ENCODE measurements around the gene ABI1. TPM values are rescaled to one million over a fixed set of nuclear protein-coding genes. Genes with fewer than 3 reads are reported as not detected.
A peak's percentile ranks its signal among the peaks of the same experiment; 100 is the strongest.

The ABI1 gene
- total RNA-seq, 2 experiments from 2014 or later = 54.5 to 54.6 TPM

DNA sequence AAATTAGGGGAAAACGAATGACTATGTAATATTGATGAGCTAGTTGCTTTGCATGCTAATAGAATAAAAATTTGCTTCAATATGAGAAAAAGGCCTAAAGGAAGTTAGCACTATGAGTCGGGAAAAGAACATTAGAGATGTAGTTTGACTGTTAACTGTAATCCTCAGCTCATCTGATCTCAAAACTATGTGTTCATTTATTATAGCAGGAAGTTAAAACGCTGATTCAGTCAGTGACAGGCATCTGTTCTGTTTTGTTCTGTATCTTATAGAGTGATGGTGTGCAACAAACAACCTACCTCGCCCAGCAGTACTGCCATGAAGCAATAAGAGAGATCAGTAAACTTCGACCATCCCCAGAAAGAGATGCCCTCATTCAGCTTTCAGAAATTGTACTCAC lies 114.7 kb downstream of the ABI1 start:
- DNase-seq (no peak), ATAC-seq (ENCODE audit: low read depth) (no peak)
- Mint-ChIP-seq H3K27me3 (no peaks in the 10 kb centered on the region), H3K4me1 (peaks cover 6% of the 10 kb centered on the region), H3K36me3 (peaks cover 29% of the 10 kb centered on the region), H3K4me3 (no peak overlapping the region), H3K27ac (no peak overlapping the region), H3K9me3 (no peaks in the 10 kb centered on the region)
- POLR2A ChIA-PET = interaction anchor here (1.6 kb wide), 1 partner anchor 115 kb away, joined by 3 read pairs; the partner anchor contains the start of gene ABI1

DNA sequence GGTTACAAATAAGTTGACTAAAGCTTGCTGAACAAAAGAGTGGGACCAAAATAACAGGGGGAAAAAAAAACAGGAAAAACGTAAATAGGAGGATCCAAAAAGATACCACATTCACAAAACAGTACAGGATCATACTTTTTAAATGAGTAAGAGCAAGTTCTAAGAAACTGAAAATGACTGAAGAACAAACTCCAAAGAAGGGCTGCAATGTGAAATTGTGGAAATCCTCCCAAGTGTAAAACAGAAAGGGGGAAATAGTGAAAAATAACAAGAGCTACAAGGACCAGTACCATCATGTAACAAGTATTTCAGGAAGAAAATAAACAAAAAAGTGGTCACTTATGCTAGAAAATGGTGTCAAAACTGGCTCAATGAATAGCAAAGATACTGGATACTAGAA lies 116.9 kb downstream of the ABI1 start:
- Mint-ChIP-seq H3K27ac (no peak overlapping the region), H3K9me3 (no peaks in the 10 kb centered on the region), H3K4me1 (peaks cover 13% of the 10 kb centered on the region), H3K27me3 (no peaks in the 10 kb centered on the region), H3K36me3 (peaks cover 41% of the 10 kb centered on the region), H3K4me3 (no peak overlapping the region)
- no peak for ATAC-seq (ENCODE audit: low read depth)
- DNase-seq = no peak
- POLR2A ChIA-PET = no interaction called here

DNA sequence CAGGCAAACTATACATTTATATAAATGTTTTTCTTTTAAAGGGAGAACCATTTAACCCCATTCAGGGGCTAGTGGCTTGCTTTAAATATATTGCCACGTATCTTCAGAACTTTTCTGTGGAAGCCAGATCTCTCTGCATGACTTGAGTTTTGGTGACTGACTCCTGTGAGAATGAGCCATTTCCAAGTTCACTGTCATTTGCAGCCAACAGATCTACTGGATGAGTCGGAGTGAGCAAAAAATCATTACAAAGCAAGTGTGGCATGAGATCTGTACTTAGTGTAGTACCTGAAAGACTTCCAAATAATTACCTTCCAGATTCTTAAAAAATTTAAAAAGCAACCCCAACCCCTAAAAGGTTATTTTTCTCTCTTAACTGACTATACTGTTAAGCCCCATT lies 117.7 kb downstream of the ABI1 start:
- no peak for ATAC-seq (ENCODE audit: low read depth)
- POLR2A ChIA-PET = no interaction called here
- Mint-ChIP-seq H3K4me1 (peaks cover 15% of the 10 kb centered on the region), H3K27ac (no peak overlapping the region), H3K4me3 (no peak overlapping the region), H3K9me3 (no peaks in the 10 kb centered on the region), H3K36me3 (peaks cover 42% of the 10 kb centered on the region), H3K27me3 (no peaks in the 10 kb centered on the region)
- DNase-seq = no peak

DNA sequence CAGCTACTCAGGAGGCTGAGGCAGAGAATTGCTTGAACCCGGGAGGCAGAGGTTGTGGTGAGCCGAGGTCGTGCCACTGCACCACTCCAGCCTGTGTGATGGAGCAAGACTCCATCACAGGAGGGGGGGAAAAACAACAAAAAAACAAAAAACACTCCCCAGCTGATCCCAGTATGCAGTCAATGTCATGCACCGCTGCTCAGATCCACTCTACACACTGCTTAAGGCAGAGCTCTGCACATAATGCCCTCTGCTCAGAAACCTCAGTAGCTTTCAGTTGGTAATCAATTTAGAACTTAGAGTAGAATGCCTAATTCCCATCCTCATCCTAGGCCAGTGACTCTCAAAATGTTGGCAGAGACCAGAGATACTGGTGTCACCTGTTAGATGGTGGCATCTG lies 119.4 kb downstream of the ABI1 start:
- POLR2A ChIA-PET = no interaction called here
- peaks cover 42% of the 10 kb centered on the region for H3K36me3 Mint-ChIP-seq

DNA sequence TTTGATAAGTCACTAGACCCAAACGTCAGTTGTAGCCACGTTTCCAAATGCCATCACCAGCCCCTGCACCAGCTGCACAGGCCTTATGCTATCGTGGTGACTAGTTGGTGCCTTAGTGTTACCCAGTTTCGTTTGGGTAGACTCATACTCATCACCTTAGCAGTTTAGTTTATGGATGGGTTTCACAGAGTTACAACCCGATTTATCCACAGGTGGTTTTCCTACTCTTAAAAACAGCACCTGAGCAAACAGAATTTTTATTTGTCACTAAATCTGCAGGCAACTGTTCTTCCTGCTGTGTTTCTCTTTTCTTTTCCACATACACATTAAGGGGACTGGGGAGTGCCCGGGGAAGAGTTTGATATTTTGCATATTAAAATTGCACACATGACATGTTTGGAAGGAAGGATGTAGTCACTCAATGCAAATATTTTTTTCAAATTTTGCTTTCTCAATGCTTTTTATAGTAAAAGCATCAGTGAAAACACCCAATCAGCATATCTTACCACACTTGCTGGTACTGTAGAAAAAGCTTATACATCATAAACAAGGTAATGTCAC lies 121.6 kb downstream of the ABI1 start:
- no peak for ATAC-seq (ENCODE audit: low read depth)
- peaks cover 12% of the 10 kb centered on the region for H3K4me1 Mint-ChIP-seq
- H3K9me3 Mint-ChIP-seq = no peaks in the 10 kb centered on the region
- no peaks in the 10 kb centered on the region for H3K27me3 Mint-ChIP-seq
- DNase-seq = no peak
- H3K36me3 Mint-ChIP-seq = peaks cover 37% of the 10 kb centered on the region
- H3K27ac Mint-ChIP-seq = no peak overlapping the region
- no peak overlapping the region for H3K4me3 Mint-ChIP-seq
- POLR2A ChIA-PET = no interaction called here

More for the DNA sequence above, 119.4 kb downstream of the ABI1 start:
- Mint-ChIP-seq H3K9me3 (no peaks in the 10 kb centered on the region), H3K4me3 (no peak overlapping the region), H3K27me3 (no peaks in the 10 kb centered on the region), H3K27ac (no peak overlapping the region), H3K4me1 (peaks cover 15% of the 10 kb centered on the region)
- DNase-seq = no peak
- ATAC-seq (ENCODE audit: low read depth) = no peak

DNA sequence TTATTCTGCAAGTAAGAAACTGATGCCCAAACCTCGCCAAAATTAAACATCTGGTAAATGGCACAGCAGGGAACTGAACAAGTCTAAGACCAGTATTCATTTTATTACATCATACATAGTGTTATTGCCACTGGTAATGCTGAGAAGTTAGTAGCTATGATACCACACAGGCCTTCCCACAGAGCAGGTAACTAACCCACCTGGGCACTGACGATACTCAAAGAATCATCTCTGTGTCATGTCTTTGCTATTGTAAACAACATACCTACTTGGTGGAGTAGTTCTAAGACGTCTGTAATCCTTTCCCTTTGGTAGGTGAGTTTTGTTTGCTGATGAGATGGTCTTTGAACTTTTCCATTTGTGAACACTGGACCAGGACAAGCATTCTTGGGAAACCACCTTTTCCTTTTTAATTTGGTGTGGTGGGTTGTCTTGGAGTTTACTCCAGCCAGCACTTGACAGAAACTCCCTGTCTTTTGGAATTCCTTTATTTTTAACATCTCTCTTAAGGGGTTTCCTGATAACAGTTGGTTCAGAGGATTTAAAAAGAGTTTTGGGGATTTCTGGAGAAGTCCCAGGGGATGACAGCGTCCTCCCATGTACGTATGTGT lies 122.4 kb downstream of the ABI1 start:
- ATAC-seq (ENCODE audit: low read depth) (no peak), DNase-seq (no peak)
- H3K4me3 Mint-ChIP-seq = no peak overlapping the region
- POLR2A ChIA-PET = no interaction called here
- no peaks in the 10 kb centered on the region for H3K9me3 Mint-ChIP-seq
- H3K27ac Mint-ChIP-seq = no peak overlapping the region
- H3K36me3 Mint-ChIP-seq = peaks cover 33% of the 10 kb centered on the region
- H3K27me3 Mint-ChIP-seq = no peaks in the 10 kb centered on the region
- H3K4me1 Mint-ChIP-seq = peaks cover 12% of the 10 kb centered on the region

DNA sequence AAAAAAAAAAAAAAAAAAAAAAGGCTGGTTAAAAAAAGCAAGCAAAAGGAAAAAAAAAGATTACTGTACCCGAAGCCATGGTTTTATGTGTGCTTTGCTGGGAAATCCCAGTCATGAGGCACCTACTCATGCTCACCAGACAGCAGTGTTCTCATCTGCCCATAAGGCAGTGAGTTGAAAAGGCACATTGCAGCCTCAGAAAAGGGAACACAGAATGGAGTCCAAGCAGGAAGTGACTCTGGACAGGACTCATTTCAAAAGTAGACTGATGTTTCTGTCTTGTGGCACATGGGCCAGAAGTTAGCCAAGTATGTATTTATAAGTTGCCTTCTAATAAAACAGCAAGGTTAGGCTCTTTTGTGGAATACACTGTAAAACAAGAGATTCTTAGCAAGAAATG lies 123.0 kb downstream of the ABI1 start:
- POLR2A ChIA-PET = interaction anchor here (0.7 kb wide), 1 partner anchor 94 kb away, joined by 3 read pairs; no protein-coding TSS in a partner anchor
- Mint-ChIP-seq H3K4me1 (peaks cover 12% of the 10 kb centered on the region), H3K27ac (peak overlapping the region; percentile 30), H3K36me3 (peaks cover 32% of the 10 kb centered on the region), H3K9me3 (no peaks in the 10 kb centered on the region), H3K4me3 (no peak overlapping the region), H3K27me3 (no peaks in the 10 kb centered on the region)
- DNase-seq = no peak
- peak; percentile 75 for ATAC-seq (ENCODE audit: low read depth)

DNA sequence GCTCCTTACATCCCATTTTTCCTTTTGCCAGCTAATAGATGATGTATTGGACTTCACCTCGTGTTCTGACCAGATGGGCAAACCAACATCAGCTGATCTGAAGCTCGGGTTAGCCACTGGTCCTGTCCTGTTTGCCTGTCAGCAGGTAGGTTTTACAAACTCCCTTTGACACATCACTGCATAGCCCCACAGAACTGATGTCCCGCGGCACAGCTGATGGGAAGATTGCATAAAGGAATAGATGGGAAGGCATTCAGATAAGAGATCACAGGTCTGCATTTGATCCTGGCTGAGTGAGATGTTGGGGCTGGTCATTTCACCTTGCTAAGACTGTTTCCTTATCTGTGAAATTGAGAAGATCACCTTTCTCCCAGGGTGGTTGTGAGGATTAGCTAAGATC lies 125.3 kb downstream of the ABI1 start:
- Mint-ChIP-seq H3K4me3 (no peak overlapping the region), H3K27me3 (no peaks in the 10 kb centered on the region), H3K4me1 (peaks cover 7% of the 10 kb centered on the region), H3K36me3 (peaks cover 21% of the 10 kb centered on the region), H3K9me3 (no peaks in the 10 kb centered on the region), H3K27ac (no peak overlapping the region)
- no peak for ATAC-seq (ENCODE audit: low read depth)
- POLR2A ChIA-PET = no interaction called here
- no peak for DNase-seq

DNA sequence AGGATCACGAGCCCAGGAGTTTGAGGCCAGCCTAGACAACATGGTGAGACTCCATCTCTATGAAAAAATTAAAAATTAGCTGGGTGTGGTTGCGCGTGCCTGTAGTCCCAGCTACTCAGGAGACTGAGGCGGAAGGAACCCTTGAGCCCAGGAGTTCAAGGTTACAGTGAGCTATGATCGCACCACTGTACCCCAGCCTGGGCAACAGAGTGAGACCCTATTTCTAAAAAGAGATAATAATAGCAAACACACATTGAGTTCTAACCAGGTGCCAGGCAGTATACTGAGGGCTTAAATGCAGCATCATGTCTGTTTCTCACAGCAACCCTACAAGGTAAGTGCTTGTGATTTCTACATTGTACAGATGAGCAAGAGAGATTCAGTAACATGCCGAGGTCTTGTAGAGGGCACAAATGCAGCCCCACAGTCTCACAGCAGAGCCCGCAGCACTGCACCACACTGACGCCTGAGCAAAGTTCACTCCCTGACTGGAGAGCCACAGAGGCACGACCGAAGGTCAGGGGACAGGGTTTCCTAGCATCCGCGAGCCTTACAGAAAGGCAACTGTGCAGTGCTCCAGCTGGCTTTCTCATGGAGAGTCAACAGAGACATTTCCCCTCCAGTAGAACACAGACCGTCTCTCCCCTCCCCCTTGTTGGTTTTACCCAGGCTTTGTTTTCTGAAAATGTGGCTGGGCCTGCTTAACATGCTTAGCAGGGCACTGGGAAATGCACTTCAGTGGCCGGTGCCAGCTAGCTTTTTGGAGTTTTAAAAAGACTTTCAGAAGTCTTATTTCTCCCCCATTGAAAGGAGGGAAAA lies 126.8 kb downstream of the ABI1 start:
- ATAC-seq (ENCODE audit: low read depth) = no peak
- peaks cover 3% of the 10 kb centered on the region for H3K4me1 Mint-ChIP-seq
- H3K4me3 Mint-ChIP-seq = no peak overlapping the region
- H3K27me3 Mint-ChIP-seq = no peaks in the 10 kb centered on the region
- H3K9me3 Mint-ChIP-seq = no peaks in the 10 kb centered on the region
- POLR2A ChIA-PET = no interaction called here
- peaks cover 18% of the 10 kb centered on the region for H3K36me3 Mint-ChIP-seq
- H3K27ac Mint-ChIP-seq = no peak overlapping the region
- DNase-seq = no peak

DNA sequence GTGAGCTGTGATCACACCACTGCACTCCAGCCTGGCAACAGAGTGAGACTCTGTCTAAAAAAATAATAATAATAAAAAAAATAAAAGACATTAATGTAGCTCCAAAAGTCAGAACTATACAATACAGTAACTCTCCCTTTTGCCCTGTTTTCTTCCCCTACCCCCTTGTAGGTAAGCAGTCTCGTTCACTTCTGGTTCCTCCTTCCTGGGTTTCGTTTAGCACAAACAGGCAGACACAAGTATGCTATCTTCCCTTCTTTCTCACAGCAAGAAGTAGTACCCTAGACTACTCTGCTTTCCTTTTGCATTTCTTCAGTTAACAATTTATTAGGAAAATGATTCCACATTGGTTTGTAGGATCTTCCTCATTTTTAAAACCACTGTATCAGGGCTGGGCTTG lies 130.2 kb downstream of the ABI1 start:
- Mint-ChIP-seq H3K9me3 (no peaks in the 10 kb centered on the region), H3K27me3 (no peaks in the 10 kb centered on the region), H3K4me1 (no peaks in the 10 kb centered on the region), H3K4me3 (no peak overlapping the region), H3K36me3 (peaks cover 19% of the 10 kb centered on the region), H3K27ac (no peak overlapping the region)
- ATAC-seq (ENCODE audit: low read depth) (no peak), DNase-seq (no peak)
- POLR2A ChIA-PET = no interaction called here

DNA sequence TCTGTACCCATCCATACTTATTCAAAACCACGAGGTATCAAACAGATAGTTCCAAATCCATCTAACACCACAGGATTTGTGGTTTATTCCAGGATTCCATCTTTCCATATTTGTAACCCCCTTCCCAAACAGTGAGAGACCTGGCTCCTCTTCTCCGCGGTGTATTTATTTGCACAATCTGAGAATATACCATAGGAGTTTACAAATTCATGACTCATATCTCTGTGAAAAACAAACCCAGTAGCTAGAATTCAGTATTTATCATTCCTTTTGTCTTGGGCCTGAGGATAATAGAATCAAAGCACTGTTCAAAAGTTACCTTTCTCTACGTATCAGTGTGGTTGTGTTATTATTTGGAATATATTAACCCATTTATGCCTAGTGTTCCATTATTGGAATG lies 131.4 kb downstream of the ABI1 start:
- ATAC-seq (ENCODE audit: low read depth) (no peak), DNase-seq (no peak)
- POLR2A ChIA-PET = no interaction called here
- H3K27ac Mint-ChIP-seq = no peak overlapping the region
- no peaks in the 10 kb centered on the region for H3K27me3 Mint-ChIP-seq
- H3K9me3 Mint-ChIP-seq = no peaks in the 10 kb centered on the region
- peaks cover 18% of the 10 kb centered on the region for H3K36me3 Mint-ChIP-seq
- no peak overlapping the region for H3K4me3 Mint-ChIP-seq
- H3K4me1 Mint-ChIP-seq = no peaks in the 10 kb centered on the region

DNA sequence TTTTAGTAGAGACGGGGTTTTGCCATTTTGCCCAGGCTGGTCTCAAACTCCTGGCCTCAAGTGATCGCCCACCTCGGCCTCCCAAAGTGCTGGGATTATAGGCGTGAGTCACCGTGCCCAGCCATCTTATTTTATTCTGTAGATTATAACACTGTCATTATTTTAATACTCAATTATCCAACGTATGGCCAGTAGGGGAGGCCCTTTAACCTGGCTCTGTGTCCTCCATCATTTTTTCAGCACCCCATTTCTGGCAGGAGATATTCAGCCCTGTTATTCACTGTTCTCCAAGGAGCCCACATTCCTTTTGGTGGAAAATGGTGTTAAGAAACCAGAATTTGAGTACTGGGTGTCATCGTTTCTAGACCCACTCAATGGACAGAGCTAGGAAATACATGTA lies 131.8 kb downstream of the ABI1 start:
- no peaks in the 10 kb centered on the region for H3K9me3 Mint-ChIP-seq
- ATAC-seq (ENCODE audit: low read depth) (no peak), DNase-seq (no peak)
- POLR2A ChIA-PET = no interaction called here
- H3K27ac Mint-ChIP-seq = no peak overlapping the region
- peaks cover 21% of the 10 kb centered on the region for H3K36me3 Mint-ChIP-seq
- no peaks in the 10 kb centered on the region for H3K27me3 Mint-ChIP-seq
- H3K4me3 Mint-ChIP-seq = no peak overlapping the region
- no peaks in the 10 kb centered on the region for H3K4me1 Mint-ChIP-seq

DNA sequence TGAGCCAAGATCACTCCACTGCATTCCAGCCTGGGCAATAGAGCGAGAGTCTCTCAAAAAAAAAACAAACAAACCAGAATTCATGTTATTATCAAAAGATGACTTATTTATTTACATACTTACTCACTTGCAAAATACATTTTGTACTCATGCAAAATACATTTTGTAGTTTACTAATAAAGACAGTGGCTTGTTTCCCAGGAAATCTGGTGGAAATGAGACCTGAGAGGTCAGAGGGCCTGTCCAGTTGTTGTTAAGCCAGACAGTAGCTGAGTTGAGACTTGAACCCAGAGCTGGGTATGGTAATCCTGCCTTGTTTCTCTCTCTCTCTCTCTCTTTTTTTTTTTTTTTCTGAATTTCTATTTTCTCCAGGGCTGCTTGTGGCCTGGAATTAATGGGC lies 133.8 kb downstream of the ABI1 start:
- Mint-ChIP-seq H3K4me1 (no peaks in the 10 kb centered on the region), H3K36me3 (peaks cover 22% of the 10 kb centered on the region), H3K9me3 (no peaks in the 10 kb centered on the region), H3K27me3 (no peaks in the 10 kb centered on the region), H3K27ac (no peak overlapping the region), H3K4me3 (no peak overlapping the region)
- POLR2A ChIA-PET = interaction anchor here (0.7 to 1.2 kb wide), 2 partner anchors 155 to 157 kb away, joined by 3 read pairs; no protein-coding TSS in a partner anchor
- no peak for ATAC-seq (ENCODE audit: low read depth)
- DNase-seq = no peak

Data from activated naive CD8-positive, alpha-beta T cell treated with anti-CD3 and anti-CD28 coated beads, Interleukin-2, amount 10 ng/mL, durations not matched to agents 7 days and 5 days (primary cell).